HL-60 (cell line): Measurements from ENCODE around the gene CEP89.
"Not testable (repeated sequence)": the region's sequence is repeated elsewhere in the genome, so short reads cannot be mapped to it uniquely, and the experiment has no call there.

Experiments used
- DNase-seq, 2 experiments: peaks; one replicate each; pipeline ENCODE4 v3.0.0-alpha.2; 2010 to 2020; ENCODE audit warnings: low read depth in 1 of 2, low spot score in 1 of 2
- H3K27ac ChIP-seq: fragments of 250-450 bp; sonication (Bioruptor Pico); replicated peaks from 2 replicates; pipeline ENCODE4 v1.5.1; 2020; ENCODE audit warnings: mild to moderate bottlenecking, moderate library complexity
- H3K27me3 ChIP-seq: fragments of 250-450 bp; sonication (Bioruptor Pico); 2 replicates; pipeline ENCODE4 v1.5.1; 2021; ENCODE audit warnings: mild to moderate bottlenecking, moderate library complexity; ENCODE audit not compliant: insufficient read depth, poor library complexity, severe bottlenecking
- H3K4me3 ChIP-seq: replicated peaks from 2 replicates; pipeline ENCODE4 v1.5.1; 2011; ENCODE audit warnings: mild to moderate bottlenecking, control low read depth, low read length; ENCODE audit not compliant: insufficient read depth
- CTCF ChIP-seq: IDR thresholded peaks from one replicate; pipeline ENCODE4 v1.5.1; 2011; ENCODE audit warnings: low read length, control low read depth, inconsistent platforms; ENCODE audit not compliant: insufficient read depth
- GABPA ChIP-seq: IDR thresholded peaks from 2 replicates; pipeline ENCODE4 v1.6.1; 2012; ENCODE audit warnings: low read depth
- POLR2AphosphoS5 ChIP-seq: IDR thresholded peaks from 2 replicates; pipeline ENCODE4 v1.6.1; 2012; ENCODE audit warnings: low read depth
- SPI1 ChIP-seq: IDR thresholded peaks from 2 replicates; pipeline ENCODE4 v1.6.1; 2012; ENCODE audit warnings: low read depth, mild to moderate bottlenecking, borderline replicate concordance
- TF ChIP-seq, protein P1 (sequence below): IDR thresholded peaks from 2 replicates; pipeline ENCODE4 v1.6.1; 2012; ENCODE audit warnings: low read depth; ENCODE audit not compliant: insufficient replicate concordance

CEP89 gene

GRCh38 chr19:32966750-32967149, 5.0 kb downstream of the CEP89 start:
- no peak for DNase-seq
- Histone ChIP-seq H3K27me3 (no peaks in the 10 kb centered on the region), H3K27ac (no peak overlapping the region), H3K4me3 (no peak overlapping the region)
- TF ChIP-seq POLR2AphosphoS5: no peak
- no peak for TF ChIP-seq SPI1
- TF ChIP-seq GABPA: no peak
- TF ChIP-seq, protein P1, sequence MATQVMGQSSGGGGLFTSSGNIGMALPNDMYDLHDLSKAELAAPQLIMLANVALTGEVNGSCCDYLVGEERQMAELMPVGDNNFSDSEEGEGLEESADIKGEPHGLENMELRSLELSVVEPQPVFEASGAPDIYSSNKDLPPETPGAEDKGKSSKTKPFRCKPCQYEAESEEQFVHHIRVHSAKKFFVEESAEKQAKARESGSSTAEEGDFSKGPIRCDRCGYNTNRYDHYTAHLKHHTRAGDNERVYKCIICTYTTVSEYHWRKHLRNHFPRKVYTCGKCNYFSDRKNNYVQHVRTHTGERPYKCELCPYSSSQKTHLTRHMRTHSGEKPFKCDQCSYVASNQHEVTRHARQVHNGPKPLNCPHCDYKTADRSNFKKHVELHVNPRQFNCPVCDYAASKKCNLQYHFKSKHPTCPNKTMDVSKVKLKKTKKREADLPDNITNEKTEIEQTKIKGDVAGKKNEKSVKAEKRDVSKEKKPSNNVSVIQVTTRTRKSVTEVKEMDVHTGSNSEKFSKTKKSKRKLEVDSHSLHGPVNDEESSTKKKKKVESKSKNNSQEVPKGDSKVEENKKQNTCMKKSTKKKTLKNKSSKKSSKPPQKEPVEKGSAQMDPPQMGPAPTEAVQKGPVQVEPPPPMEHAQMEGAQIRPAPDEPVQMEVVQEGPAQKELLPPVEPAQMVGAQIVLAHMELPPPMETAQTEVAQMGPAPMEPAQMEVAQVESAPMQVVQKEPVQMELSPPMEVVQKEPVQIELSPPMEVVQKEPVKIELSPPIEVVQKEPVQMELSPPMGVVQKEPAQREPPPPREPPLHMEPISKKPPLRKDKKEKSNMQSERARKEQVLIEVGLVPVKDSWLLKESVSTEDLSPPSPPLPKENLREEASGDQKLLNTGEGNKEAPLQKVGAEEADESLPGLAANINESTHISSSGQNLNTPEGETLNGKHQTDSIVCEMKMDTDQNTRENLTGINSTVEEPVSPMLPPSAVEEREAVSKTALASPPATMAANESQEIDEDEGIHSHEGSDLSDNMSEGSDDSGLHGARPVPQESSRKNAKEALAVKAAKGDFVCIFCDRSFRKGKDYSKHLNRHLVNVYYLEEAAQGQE: no peak
- TF ChIP-seq CTCF: no peak

GRCh38 chr19:32945260-32945659, 26.5 kb downstream of the CEP89 start:
- DNase-seq: no peak
- H3K27me3 ChIP-seq: no peaks in the 10 kb centered on the region
- no peak overlapping the region for H3K27ac ChIP-seq
- TF ChIP-seq POLR2AphosphoS5: no peak
- TF ChIP-seq GABPA: no peak
- TF ChIP-seq, protein P1: no peak
- no peak for TF ChIP-seq CTCF
- TF ChIP-seq SPI1: no peak
- H3K4me3 ChIP-seq: no peak overlapping the region

DNA sequence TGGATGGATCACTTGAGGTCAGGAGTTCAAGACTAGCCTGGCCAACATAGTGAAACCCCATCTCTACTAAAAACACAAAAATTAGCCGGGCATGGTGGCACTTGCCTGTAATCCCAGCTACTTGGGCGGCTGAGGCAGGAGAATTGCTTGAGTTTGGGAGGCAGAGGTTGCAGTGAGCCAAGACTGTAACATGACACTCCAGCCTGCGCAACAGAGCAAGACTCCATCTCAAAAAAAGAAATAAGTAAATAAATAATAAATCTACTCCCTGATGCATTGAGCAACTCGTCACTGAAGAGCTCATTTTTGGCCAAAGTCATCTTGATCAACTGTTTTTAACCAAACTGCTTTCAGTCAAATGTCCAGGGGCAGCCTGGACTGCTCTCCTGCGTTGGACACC, 30.5 kb downstream of the CEP89 start:
- H3K27ac ChIP-seq, H3K27me3 ChIP-seq, DNase-seq, H3K4me3 ChIP-seq: not testable (repeated sequence)

- no peak for DNase-seq
- TF ChIP-seq, protein P1: no peak
- no peak for TF ChIP-seq POLR2AphosphoS5
- TF ChIP-seq SPI1: no peak
- no peak for TF ChIP-seq GABPA
- TF ChIP-seq CTCF: no peak
- Histone ChIP-seq H3K27me3 (no peaks in the 10 kb centered on the region), H3K27ac (no peak overlapping the region), H3K4me3 (no peak overlapping the region)
Measured at GRCh38 chr19:32936065-32936464, 35.7 kb downstream of the CEP89 start.
